HepG2 (cell line): Measurements from ENCODE around the gene NRN1L. TPM values are rescaled to one million over a fixed set of nuclear protein-coding genes. Genes with fewer than 3 reads are reported as not detected.

Source experiments
- CREB3 ChIP-seq: sonication (generic); formaldehyde crosslinking; IDR thresholded peaks from 2 replicates; pipeline ENCODE4 v1.5.0; 2020; ENCODE audit warnings: missing genetic modification reagents
- DPF2 ChIP-seq: sonication (generic); formaldehyde crosslinking; IDR thresholded peaks from 2 replicates; pipeline ENCODE4 v1.4.0; 2020; ENCODE audit warnings: mild to moderate bottlenecking, low read depth, missing genetic modification reagents, borderline replicate concordance
- DR1 ChIP-seq: sonication (generic); formaldehyde crosslinking; IDR thresholded peaks from 2 replicates; pipeline ENCODE4 v1.8.0; 2021; ENCODE audit warnings: mild to moderate bottlenecking, missing genetic modification reagents, inconsistent platforms
- EED ChIP-seq: sonication (generic); formaldehyde crosslinking; IDR thresholded peaks from 2 replicates; pipeline ENCODE4 v1.5.0; 2020; ENCODE audit warnings: mild to moderate bottlenecking, missing genetic modification reagents
- FOXJ3 ChIP-seq: sonication (generic); formaldehyde crosslinking; IDR thresholded peaks from 2 replicates; pipeline ENCODE4 v1.4.0; 2020; ENCODE audit warnings: missing genetic modification reagents, mild to moderate bottlenecking, borderline replicate concordance
- HDAC6 ChIP-seq: fragments of 200-600 bp; sonication (generic); IDR thresholded peaks from 2 replicates; pipeline ENCODE4 v1.7.0; 2017; ENCODE audit warnings: mild to moderate bottlenecking, antibody characterized with exemption, low read length, low read depth
- JUND ChIP-seq: sonication (generic); formaldehyde crosslinking; IDR thresholded peaks from 2 replicates; pipeline ENCODE4 v1.8.0; 2022; ENCODE audit warnings: mild to moderate bottlenecking, missing genetic modification reagents
- KLF13 ChIP-seq: sonication (generic); formaldehyde crosslinking; IDR thresholded peaks from 2 replicates; pipeline ENCODE4 v1.4.0; 2020; ENCODE audit warnings: mild to moderate bottlenecking, missing genetic modification reagents
- MTA3 ChIP-seq: sonication (generic); formaldehyde crosslinking; IDR thresholded peaks from 2 replicates; pipeline ENCODE4 v1.4.0; 2020; ENCODE audit warnings: missing genetic modification reagents
- NFATC3 ChIP-seq: sonication (generic); formaldehyde crosslinking; IDR thresholded peaks from 2 replicates; pipeline ENCODE4 v1.5.1; 2020; ENCODE audit warnings: mild to moderate bottlenecking, missing genetic modification reagents
- NFIC ChIP-seq: IDR thresholded peaks from 2 replicates; pipeline ENCODE4 v1.6.1; 2012; ENCODE audit warnings: mild to moderate bottlenecking, low read length, inconsistent platforms
- NONO ChIP-seq, 2 experiments: fragments of 450-650 bp in 1 of 2; sonication (generic) in 1 of 2; formaldehyde crosslinking in 1 of 2; IDR thresholded peaks in 1 of 2; conservative IDR thresholded peaks in 1 of 2; 2 replicates each; pipeline versions ENCODE4 v1.6.1 to v1.8.0; 2017 to 2022; ENCODE audit warnings: mild to moderate bottlenecking in 1 of 2, missing genetic modification reagents in 1 of 2, moderate library complexity in 1 of 2
- SKI ChIP-seq: fragments of 450-650 bp; IDR thresholded peaks from one replicate; pipeline ENCODE4 v1.6.1; 2018; ENCODE audit warnings: mild to moderate bottlenecking; ENCODE audit not compliant: partially characterized antibody
- ZNF703 ChIP-seq: sonication (generic); formaldehyde crosslinking; IDR thresholded peaks from 2 replicates; pipeline ENCODE4 v1.5.1; 2020; ENCODE audit warnings: missing genetic modification reagents, mild to moderate bottlenecking, moderate library complexity, borderline replicate concordance
- polyA plus RNA-seq, 8 experiments: library from polyadenylated mRNA; depleted of rRNA in 3 of 8; stranded (reverse) in 7 of 8; unstranded in 1 of 8; fragments of >200 nt; fragmentation: Illumina TruSeq in 4 of 8; extraction: Trizol in 4 of 8; gene quantifications; 2 replicates each; pipeline versions ENCODE4 v1.2.1 to v1.2.3, GENCODE V29; 2011 to 2016; ENCODE audit warnings: low read depth in 4 of 8, missing spikeins in 1 of 8, mixed read lengths in 1 of 8; ENCODE audit not compliant: insufficient read depth in 1 of 8
- total RNA-seq, 5 experiments: library from RNA; depleted of rRNA; stranded (reverse); fragments of >200 nt; fragmentation: Illumina TruSeq; extraction: Trizol; gene quantifications; 2 replicates each; pipeline ENCODE4 v1.2.3, GENCODE V29; 2016; ENCODE audit warnings: low read depth in 1 of 5
- TF ChIP-seq, protein P1 (sequence below): sonication (generic); formaldehyde crosslinking; IDR thresholded peaks from 2 replicates; pipeline ENCODE4 v1.5.1; 2020; ENCODE audit warnings: mild to moderate bottlenecking, missing genetic modification reagents, moderate library complexity
- TF ChIP-seq, protein P2 (sequence below): sonication (generic); formaldehyde crosslinking; IDR thresholded peaks from 2 replicates; pipeline ENCODE4 v1.5.0; 2020; ENCODE audit warnings: missing genetic modification reagents
- TF ChIP-seq, protein P3 (sequence below): fragments of 450-650 bp; IDR thresholded peaks from 2 replicates; pipeline ENCODE4 v1.6.1; 2017; ENCODE audit warnings: mild to moderate bottlenecking
- TF ChIP-seq, protein P4 (sequence below): sonication (generic); formaldehyde crosslinking; IDR thresholded peaks from 2 replicates; pipeline ENCODE4 v1.8.1; 2023; ENCODE audit warnings: missing genetic modification reagents, inconsistent platforms, borderline replicate concordance

The NRN1L gene
- total and polyA plus RNA-seq, 2 of the 13 experiments (the other 11 are each of a cell fraction or from before 2014, with no cell fraction given): 0.53 to 1.2 TPM

DNA sequence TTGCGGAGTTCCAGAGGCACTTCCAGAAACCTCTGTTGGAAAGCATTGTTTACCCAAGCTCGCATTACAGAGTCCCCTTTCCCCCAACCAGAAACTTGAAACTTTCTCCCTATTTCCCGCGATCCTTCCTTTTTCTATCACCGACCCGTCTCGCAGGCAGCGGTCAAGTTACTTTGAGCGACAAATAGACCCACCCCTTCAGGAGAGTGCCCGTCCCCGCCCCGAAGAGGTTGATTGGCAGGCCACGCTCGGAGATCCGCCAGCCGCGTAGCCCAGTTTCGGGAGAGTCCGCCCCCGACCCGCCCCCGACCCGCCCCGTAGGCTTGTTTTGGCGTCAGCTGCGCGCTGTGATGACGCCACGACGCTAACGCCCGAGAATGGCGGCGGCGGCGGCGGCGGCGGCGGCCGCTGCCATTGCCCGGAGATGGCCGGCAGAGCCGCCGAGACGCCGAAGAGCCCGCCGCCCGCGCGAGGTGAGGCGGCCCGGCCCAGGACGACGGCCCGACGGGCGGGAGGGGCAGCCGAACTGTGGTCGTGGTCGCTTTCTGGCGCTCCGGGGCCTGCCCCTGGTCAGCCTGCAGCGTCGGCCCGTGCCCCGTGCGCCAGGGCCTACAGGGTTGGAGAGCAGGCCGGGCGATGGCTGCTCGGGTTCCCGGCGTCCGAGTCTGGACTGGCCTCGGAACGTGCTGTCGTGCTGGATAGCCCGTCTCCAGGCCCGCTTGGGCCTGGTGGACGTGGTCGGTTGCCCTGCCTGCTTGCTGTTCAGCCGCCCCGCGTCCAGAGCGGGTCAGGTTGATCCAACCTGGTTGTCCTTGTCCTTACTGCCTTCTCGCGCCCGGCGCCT, 8.4 kb downstream of the NRN1L start, which contains the start of gene PSKH1 (continued):
- peak; percentile 6 for TF ChIP-seq SKI
- no peak for TF ChIP-seq NONO (IDR thresholded peaks at IDR 0.05)
- TF ChIP-seq NONO (CRISPR knock-in tag; conservative IDR thresholded peaks at IDR 0.05): no peak
- TF ChIP-seq, protein P1, sequence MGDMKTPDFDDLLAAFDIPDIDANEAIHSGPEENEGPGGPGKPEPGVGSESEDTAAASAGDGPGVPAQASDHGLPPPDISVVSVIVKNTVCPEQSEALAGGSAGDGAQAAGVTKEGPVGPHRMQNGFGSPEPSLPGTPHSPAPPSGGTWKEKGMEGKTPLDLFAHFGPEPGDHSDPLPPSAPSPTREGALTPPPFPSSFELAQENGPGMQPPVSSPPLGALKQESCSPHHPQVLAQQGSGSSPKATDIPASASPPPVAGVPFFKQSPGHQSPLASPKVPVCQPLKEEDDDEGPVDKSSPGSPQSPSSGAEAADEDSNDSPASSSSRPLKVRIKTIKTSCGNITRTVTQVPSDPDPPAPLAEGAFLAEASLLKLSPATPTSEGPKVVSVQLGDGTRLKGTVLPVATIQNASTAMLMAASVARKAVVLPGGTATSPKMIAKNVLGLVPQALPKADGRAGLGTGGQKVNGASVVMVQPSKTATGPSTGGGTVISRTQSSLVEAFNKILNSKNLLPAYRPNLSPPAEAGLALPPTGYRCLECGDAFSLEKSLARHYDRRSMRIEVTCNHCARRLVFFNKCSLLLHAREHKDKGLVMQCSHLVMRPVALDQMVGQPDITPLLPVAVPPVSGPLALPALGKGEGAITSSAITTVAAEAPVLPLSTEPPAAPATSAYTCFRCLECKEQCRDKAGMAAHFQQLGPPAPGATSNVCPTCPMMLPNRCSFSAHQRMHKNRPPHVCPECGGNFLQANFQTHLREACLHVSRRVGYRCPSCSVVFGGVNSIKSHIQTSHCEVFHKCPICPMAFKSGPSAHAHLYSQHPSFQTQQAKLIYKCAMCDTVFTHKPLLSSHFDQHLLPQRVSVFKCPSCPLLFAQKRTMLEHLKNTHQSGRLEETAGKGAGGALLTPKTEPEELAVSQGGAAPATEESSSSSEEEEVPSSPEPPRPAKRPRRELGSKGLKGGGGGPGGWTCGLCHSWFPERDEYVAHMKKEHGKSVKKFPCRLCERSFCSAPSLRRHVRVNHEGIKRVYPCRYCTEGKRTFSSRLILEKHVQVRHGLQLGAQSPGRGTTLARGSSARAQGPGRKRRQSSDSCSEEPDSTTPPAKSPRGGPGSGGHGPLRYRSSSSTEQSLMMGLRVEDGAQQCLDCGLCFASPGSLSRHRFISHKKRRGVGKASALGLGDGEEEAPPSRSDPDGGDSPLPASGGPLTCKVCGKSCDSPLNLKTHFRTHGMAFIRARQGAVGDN (CRISPR knock-in tag): peak; percentile 86
- TF ChIP-seq DR1 (CRISPR knock-in tag): peak; percentile 56; the same call in 1 of the 2 replicates
- peak; percentile 81 for TF ChIP-seq CREB3
- TF ChIP-seq DPF2 (CRISPR knock-in tag): no peak
- TF ChIP-seq EED (CRISPR knock-in tag): peak; percentile 86
- no peak for TF ChIP-seq JUND (CRISPR knock-in tag)
- TF ChIP-seq HDAC6: no peak
- TF ChIP-seq, protein P2, sequence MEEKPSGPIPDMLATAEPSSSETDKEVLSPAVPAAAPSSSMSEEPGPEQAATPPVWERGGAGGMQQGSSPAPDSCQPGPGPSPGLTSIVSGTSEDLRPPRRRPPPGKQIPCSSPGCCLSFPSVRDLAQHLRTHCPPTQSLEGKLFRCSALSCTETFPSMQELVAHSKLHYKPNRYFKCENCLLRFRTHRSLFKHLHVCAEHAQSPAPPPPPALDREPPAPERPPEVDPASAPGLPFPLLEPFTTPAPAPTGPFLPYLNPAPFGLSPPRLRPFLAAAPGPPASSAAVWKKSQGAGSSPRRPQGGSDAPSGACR (CRISPR knock-in tag): no peak
- no peak for TF ChIP-seq MTA3
- TF ChIP-seq FOXJ3 (CRISPR knock-in tag): 0 out of 2 replicates have a peak, but pooled peaks have one; percentile 39
- TF ChIP-seq, protein P3, sequence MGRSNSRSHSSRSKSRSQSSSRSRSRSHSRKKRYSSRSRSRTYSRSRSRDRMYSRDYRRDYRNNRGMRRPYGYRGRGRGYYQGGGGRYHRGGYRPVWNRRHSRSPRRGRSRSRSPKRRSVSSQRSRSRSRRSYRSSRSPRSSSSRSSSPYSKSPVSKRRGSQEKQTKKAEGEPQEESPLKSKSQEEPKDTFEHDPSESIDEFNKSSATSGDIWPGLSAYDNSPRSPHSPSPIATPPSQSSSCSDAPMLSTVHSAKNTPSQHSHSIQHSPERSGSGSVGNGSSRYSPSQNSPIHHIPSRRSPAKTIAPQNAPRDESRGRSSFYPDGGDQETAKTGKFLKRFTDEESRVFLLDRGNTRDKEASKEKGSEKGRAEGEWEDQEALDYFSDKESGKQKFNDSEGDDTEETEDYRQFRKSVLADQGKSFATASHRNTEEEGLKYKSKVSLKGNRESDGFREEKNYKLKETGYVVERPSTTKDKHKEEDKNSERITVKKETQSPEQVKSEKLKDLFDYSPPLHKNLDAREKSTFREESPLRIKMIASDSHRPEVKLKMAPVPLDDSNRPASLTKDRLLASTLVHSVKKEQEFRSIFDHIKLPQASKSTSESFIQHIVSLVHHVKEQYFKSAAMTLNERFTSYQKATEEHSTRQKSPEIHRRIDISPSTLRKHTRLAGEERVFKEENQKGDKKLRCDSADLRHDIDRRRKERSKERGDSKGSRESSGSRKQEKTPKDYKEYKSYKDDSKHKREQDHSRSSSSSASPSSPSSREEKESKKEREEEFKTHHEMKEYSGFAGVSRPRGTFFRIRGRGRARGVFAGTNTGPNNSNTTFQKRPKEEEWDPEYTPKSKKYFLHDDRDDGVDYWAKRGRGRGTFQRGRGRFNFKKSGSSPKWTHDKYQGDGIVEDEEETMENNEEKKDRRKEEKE: no peak
- peak; percentile 83; the same call in 1 of the 2 replicates for TF ChIP-seq ZNF703 (CRISPR knock-in tag)
- TF ChIP-seq NFATC3 (CRISPR knock-in tag): no peak
- TF ChIP-seq, protein P4, sequence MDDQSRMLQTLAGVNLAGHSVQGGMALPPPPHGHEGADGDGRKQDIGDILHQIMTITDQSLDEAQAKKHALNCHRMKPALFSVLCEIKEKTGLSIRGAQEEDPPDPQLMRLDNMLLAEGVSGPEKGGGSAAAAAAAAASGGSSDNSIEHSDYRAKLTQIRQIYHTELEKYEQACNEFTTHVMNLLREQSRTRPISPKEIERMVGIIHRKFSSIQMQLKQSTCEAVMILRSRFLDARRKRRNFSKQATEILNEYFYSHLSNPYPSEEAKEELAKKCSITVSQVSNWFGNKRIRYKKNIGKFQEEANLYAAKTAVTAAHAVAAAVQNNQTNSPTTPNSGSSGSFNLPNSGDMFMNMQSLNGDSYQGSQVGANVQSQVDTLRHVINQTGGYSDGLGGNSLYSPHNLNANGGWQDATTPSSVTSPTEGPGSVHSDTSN (CRISPR knock-in tag): no peak; the same call in 1 of the 2 replicates
- no peak for TF ChIP-seq NFIC
- TF ChIP-seq KLF13: no peak
